Measurements from ENCODE around the gene CLCN7. TPM values are rescaled to one million over a fixed set of nuclear protein-coding genes. Genes with fewer than 3 reads are reported as not detected.

Gene CLCN7
- total RNA-seq, 1 experiment from 2014 or later: 48.2 TPM

DNA sequence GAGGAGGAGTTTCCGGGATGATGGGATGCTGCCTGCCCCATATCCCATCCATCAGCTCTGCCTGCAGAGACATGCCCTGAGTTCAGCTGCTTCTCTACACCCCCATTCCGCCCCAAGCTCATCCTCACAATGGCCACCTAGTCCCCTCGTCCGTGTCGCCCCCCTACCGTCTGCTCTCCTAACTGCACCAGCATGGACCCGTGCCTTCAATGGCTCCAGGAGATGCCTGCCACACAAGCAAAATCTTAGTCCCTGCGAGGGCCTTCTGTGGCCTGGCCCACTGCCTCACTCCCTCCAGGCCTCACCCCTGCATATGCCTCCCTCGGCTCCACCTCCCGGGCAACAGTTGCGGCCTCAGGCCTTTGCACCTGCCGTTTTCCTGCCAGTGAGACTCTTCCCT is 16.5 kb upstream of the CLCN7 start:
- intact Hi-C loops (cut with micrococcal nuclease): no loop called here
- H3K9me3 ChIP-seq (ENCODE audit: low read length): no peaks in the 10 kb centered on the region
- H3F3A ChIP-seq (ENCODE audit: low read length, unreplicated experiment): no peaks in the 10 kb centered on the region
- no TSS peak for BruUV-seq (replicated peaks)
- no peak for ATAC-seq
- no peaks in the 10 kb centered on the region for H3K9me2 ChIP-seq (replicated peaks; ENCODE audit: low read length)
- H3K9ac ChIP-seq (ENCODE audit: low read length): no peak overlapping the region
- no peak overlapping the region for H3K4me2 ChIP-seq (ENCODE audit: low read length)
- H4K20me1 ChIP-seq (ENCODE audit: low read length): peaks cover 5% of the 10 kb centered on the region; the same call in 1 of the 2 replicates
- H3K4me1 ChIP-seq (ENCODE audit: insufficient read depth, low read length): peaks cover 13% of the 10 kb centered on the region
- no peaks in the 10 kb centered on the region for H3K27me3 ChIP-seq (ENCODE audit: low read length)
- no peak overlapping the region for H3K4me3 ChIP-seq (ENCODE audit: low read length)
- H3K79me2 ChIP-seq (ENCODE audit: low read length): peaks cover 25% of the 10 kb centered on the region
- TF ChIP-seq CTCF (conservative IDR thresholded peaks at IDR 0.05; ENCODE audit: low read depth, low read length) (no peak), EZH2phosphoT487 (IDR thresholded peaks at IDR 0.05; ENCODE audit: borderline replicate concordance, low read length) (no peak), EZH2 (IDR thresholded peaks at IDR 0.05; ENCODE audit: low read length, unreplicated experiment) (no peak)
- H3K27ac ChIP-seq (ENCODE audit: low read length): no peak overlapping the region
- H3K36me3 ChIP-seq (ENCODE audit: low read depth, low read length): 0 out of 2 replicates have a peak, but pooled peaks cover 3% of the 10 kb centered on the region
- no peak for DNase-seq
- ChIA-PET POLR2A (ENCODE audit: unreplicated experiment) (no interaction called here), CTCF (no interaction called here)
- H2AFZ ChIP-seq (ENCODE audit: low read length): no peak overlapping the region

GRCh38 chr16:1489077-1489476 is 14.2 kb upstream of the CLCN7 start:
- no TSS peak for BruUV-seq (replicated peaks)
- no peak for DNase-seq
- no peaks in the 10 kb centered on the region for H3F3A ChIP-seq (ENCODE audit: low read length, unreplicated experiment)
- ChIA-PET CTCF (no interaction called here), POLR2A (ENCODE audit: unreplicated experiment) (no interaction called here)
- no peak overlapping the region for H3K27ac ChIP-seq (ENCODE audit: low read length)
- H3K4me1 ChIP-seq (ENCODE audit: insufficient read depth, low read length): peaks cover 7% of the 10 kb centered on the region
- no peaks in the 10 kb centered on the region for H3K9me2 ChIP-seq (replicated peaks; ENCODE audit: low read length)
- no peak for ATAC-seq
- intact Hi-C loops (cut with micrococcal nuclease): no loop called here
- no peak overlapping the region for H2AFZ ChIP-seq (ENCODE audit: low read length)
- peaks cover 8% of the 10 kb centered on the region for H3K79me2 ChIP-seq (ENCODE audit: low read length)
- H4K20me1 ChIP-seq (ENCODE audit: low read length): no peaks in the 10 kb centered on the region
- TF ChIP-seq CTCF (conservative IDR thresholded peaks at IDR 0.05; ENCODE audit: low read depth, low read length): no peak
- no peak for TF ChIP-seq EZH2 (IDR thresholded peaks at IDR 0.05; ENCODE audit: low read length, unreplicated experiment)
- TF ChIP-seq EZH2phosphoT487 (IDR thresholded peaks at IDR 0.05; ENCODE audit: borderline replicate concordance, low read length): no peak
- H3K9me3 ChIP-seq (ENCODE audit: low read length): no peaks in the 10 kb centered on the region
- no peak overlapping the region for H3K4me2 ChIP-seq (ENCODE audit: low read length)
- no peaks in the 10 kb centered on the region for H3K27me3 ChIP-seq (ENCODE audit: low read length)
- H3K4me3 ChIP-seq (ENCODE audit: low read length): no peak overlapping the region
- H3K9ac ChIP-seq (ENCODE audit: low read length): no peak overlapping the region
- no peaks in the 10 kb centered on the region for H3K36me3 ChIP-seq (ENCODE audit: low read depth, low read length)

GRCh38 chr16:1488619-1489018 is 13.8 kb upstream of the CLCN7 start, which contains the start of gene PTX4:
TSS of gene PTX4 (minus strand) at chr16:1488944. CDS start at chr16:1488909, 35 bp downstream.
- Histone ChIP-seq H3K79me2 (ENCODE audit: low read length) (peaks cover 4% of the 10 kb centered on the region), H3K27ac (ENCODE audit: low read length) (no peak within 1 kb of the TSS), H3K36me3 (ENCODE audit: low read depth, low read length) (no peaks in the 10 kb centered on the region), H2AFZ (ENCODE audit: low read length) (no peak within 1 kb of the TSS), H3K4me2 (ENCODE audit: low read length) (no peak within 1 kb of the TSS), H3K4me3 (ENCODE audit: low read length) (no peak within 1 kb of the TSS), H3K9me3 (ENCODE audit: low read length) (no peaks in the 10 kb centered on the region), H3K27me3 (ENCODE audit: low read length) (no peaks in the 10 kb centered on the region), H3F3A (ENCODE audit: low read length, unreplicated experiment) (no peaks in the 10 kb centered on the region), H3K9me2 (replicated peaks; ENCODE audit: low read length) (no peaks in the 10 kb centered on the region), H3K9ac (ENCODE audit: low read length) (no peak within 1 kb of the TSS), H4K20me1 (ENCODE audit: low read length) (no peaks in the 10 kb centered on the region), H3K4me1 (ENCODE audit: insufficient read depth, low read length) (peaks cover 7% of the 10 kb centered on the region)
- intact Hi-C loops (cut with micrococcal nuclease): no loop called here
- no peak for DNase-seq
- no TSS peak for BruUV-seq (replicated peaks)
- no peak for ATAC-seq
- CTCF ChIA-PET: no interaction called here
- POLR2A ChIA-PET (ENCODE audit: unreplicated experiment): no interaction called here
- TF ChIP-seq EZH2 (IDR thresholded peaks at IDR 0.05; ENCODE audit: low read length, unreplicated experiment) (no peak), EZH2phosphoT487 (IDR thresholded peaks at IDR 0.05; ENCODE audit: borderline replicate concordance, low read length) (no peak), CTCF (conservative IDR thresholded peaks at IDR 0.05; ENCODE audit: low read depth, low read length) (no peak)

Data from PC-3 (cell line).